H1 (cell line): ENCODE measurements around the gene COL16A1. TPM values are rescaled to one million over a fixed set of nuclear protein-coding genes. Genes with fewer than 3 reads are reported as not detected.
A peak's percentile ranks its signal among the peaks of the same experiment; 100 is the strongest.

ENCODE experiments used
- CTCF ChIA-PET: fragments of 300-600 bp; sonication (Branson Sonifier 250); formaldehyde crosslinking; loops from one replicate; lab custom pipeline; 2021; ENCODE audit not compliant: partially characterized antibody; lab: Charles Lee
- POLR2A ChIA-PET: fragments of 300-600 bp; sonication (Branson Sonifier 250); formaldehyde crosslinking; loops from one replicate; lab custom pipeline; 2021; ENCODE audit warnings: inconsistent platforms; ENCODE audit not compliant: partially characterized antibody; lab: Charles Lee
- DNase-seq, 2 experiments: peaks; one replicate each; pipeline versions ENCODE4 v3.0.0 to v3.0.0-alpha.2; 2010 to 2022; ENCODE audit warnings: low spot score in 2 of 2, low read depth in 1 of 2, mixed read lengths in 1 of 2
- FAIRE-seq: peaks from 2 replicates; lab custom pipeline; 2011; peaks lifted over from hg19 to GRCh38; lab: Jason Lieb, UNC
- H2AFZ ChIP-seq: 2 replicates; pipeline ENCODE4 v1.8.1; 2012; ENCODE audit warnings: low read length, inconsistent platforms
- H2AK5ac ChIP-seq: 2 replicates; pipeline ENCODE4 v1.6.1; 2013; ENCODE audit warnings: low read depth, low read length
- H2BK120ac ChIP-seq: replicated peaks from 2 replicates; pipeline ENCODE3; 2013; ENCODE audit warnings: low read depth, low read length, inconsistent platforms
- H2BK12ac ChIP-seq: 2 replicates; pipeline ENCODE4 v1.6.1; 2013; ENCODE audit warnings: low read depth, low read length
- H2BK15ac ChIP-seq: 2 replicates; pipeline ENCODE4 v1.6.1; 2013; ENCODE audit warnings: low read length
- H2BK20ac ChIP-seq: 2 replicates; pipeline ENCODE4 v1.6.1; 2013; ENCODE audit warnings: low read length
- H2BK5ac ChIP-seq: 2 replicates; pipeline ENCODE4 v1.6.1; 2013; ENCODE audit warnings: low read depth, low read length
- H3K14ac ChIP-seq: 2 replicates; pipeline ENCODE4 v1.6.1; 2013; ENCODE audit warnings: inconsistent platforms; ENCODE audit not compliant: insufficient read length
- H3K18ac ChIP-seq: 2 replicates; pipeline ENCODE4 v1.6.1; 2013; ENCODE audit warnings: low read length; ENCODE audit errors: extremely low read depth
- H3K23ac ChIP-seq: 2 replicates; pipeline ENCODE4 v1.6.1; 2013; ENCODE audit warnings: inconsistent platforms; ENCODE audit not compliant: insufficient read length
- H3K23me2 ChIP-seq: 2 replicates; pipeline ENCODE4 v1.6.1; 2013; ENCODE audit warnings: low read depth, low read length
- H3K27ac ChIP-seq: 2 replicates; pipeline ENCODE4 v1.6.1; 2011; ENCODE audit warnings: low read depth, low read length, inconsistent platforms
- H3K27me3 ChIP-seq, 4 experiments: replicated peaks in 1 of 4; 1 replicate in 1 of 4; 2 replicates in 3 of 4; pipeline versions ENCODE4 v1.6.1 to v1.8.1; 2011 to 2013; ENCODE audit warnings: low read length in 3 of 4, mild to moderate bottlenecking in 3 of 4, inconsistent platforms in 2 of 4, mixed read lengths in 2 of 4, moderate library complexity in 1 of 4; ENCODE audit not compliant: control insufficient read depth in 3 of 4, insufficient read depth in 3 of 4; ENCODE audit errors: extremely low read depth in 1 of 4
- H3K36me3 ChIP-seq, 4 experiments: 2 replicates each; pipeline versions ENCODE4 v1.6.1 to v1.8.1; 2011 to 2013; ENCODE audit warnings: mild to moderate bottlenecking in 4 of 4, low read length in 3 of 4, moderate library complexity in 2 of 4, control low read depth in 1 of 4, inconsistent platforms in 1 of 4; ENCODE audit not compliant: insufficient read depth in 4 of 4, control insufficient read depth in 2 of 4
- H3K4ac ChIP-seq: replicated peaks from 2 replicates; pipeline ENCODE3; 2013; ENCODE audit warnings: low read length, low read depth, mixed read lengths, inconsistent platforms; ENCODE audit not compliant: insufficient read length
- H3K4me1 ChIP-seq, 4 experiments: replicated peaks in 1 of 4; 1 replicate in 1 of 4; 2 replicates in 3 of 4; pipeline versions ENCODE4 v1.6.1 to v1.8.1; 2011 to 2013; ENCODE audit warnings: low read length in 3 of 4, inconsistent platforms in 2 of 4, mixed read lengths in 1 of 4; ENCODE audit not compliant: insufficient read depth in 4 of 4, control insufficient read depth in 3 of 4
- H3K4me2 ChIP-seq, 2 experiments: 2 replicates each; pipeline versions ENCODE4 v1.6.1 to v1.8.1; 2011 to 2013; ENCODE audit warnings: low read depth in 2 of 2, low read length in 2 of 2, control low read depth in 1 of 2, inconsistent platforms in 1 of 2, mild to moderate bottlenecking in 1 of 2; ENCODE audit not compliant: insufficient read depth in 1 of 2
- H3K4me3 ChIP-seq, 4 experiments: fragments of 200-600, 300-600 bp in 1 of 4; sonication (generic), shearing (Covaris generic), sonication (Bioruptor Twin) in 1 of 4; 2 replicates each; pipeline versions ENCODE4 v1.5.1 to v1.8.1; 2011 to 2016; ENCODE audit warnings: low read length in 4 of 4, low read depth in 3 of 4, control low read depth in 2 of 4, inconsistent platforms in 2 of 4, mild to moderate bottlenecking in 2 of 4, mixed read lengths in 1 of 4, moderate library complexity in 1 of 4; ENCODE audit not compliant: insufficient read depth in 2 of 4; ENCODE audit errors: extremely low read depth in 1 of 4
- H3K56ac ChIP-seq: replicated peaks from 2 replicates; pipeline ENCODE3; 2013; ENCODE audit warnings: low read depth, mild to moderate bottlenecking, mixed read lengths, low read length, inconsistent platforms; ENCODE audit not compliant: insufficient read length
- H3K79me1 ChIP-seq: 2 replicates; pipeline ENCODE4 v1.6.1; 2013; ENCODE audit warnings: low read depth, low read length, control low read depth
- H3K79me2 ChIP-seq, 2 experiments: 2 replicates each; pipeline versions ENCODE4 v1.6.1 to v1.8.1; 2012 to 2013; ENCODE audit warnings: low read length in 2 of 2, mild to moderate bottlenecking in 2 of 2, inconsistent platforms in 1 of 2; ENCODE audit not compliant: insufficient read depth in 2 of 2, control insufficient read depth in 1 of 2
- H3K9ac ChIP-seq, 4 experiments: replicated peaks in 1 of 4; 1 replicate in 1 of 4; 2 replicates in 3 of 4; pipeline versions ENCODE4 v1.6.1 to v1.8.1; 2011 to 2013; ENCODE audit warnings: low read depth in 3 of 4, low read length in 3 of 4, control low read depth in 2 of 4, mild to moderate bottlenecking in 2 of 4, moderate library complexity in 2 of 4, inconsistent platforms in 1 of 4; ENCODE audit errors: extremely low read depth in 1 of 4
- H3K9me3 ChIP-seq, 2 experiments: 2 replicates each; pipeline versions ENCODE4 v1.6.1 to v1.8.1; 2012 to 2013; ENCODE audit warnings: mild to moderate bottlenecking in 2 of 2, moderate library complexity in 2 of 2, control low read depth in 1 of 2, inconsistent platforms in 1 of 2, low read depth in 1 of 2, low read length in 1 of 2, mixed read lengths in 1 of 2; ENCODE audit not compliant: insufficient read depth in 2 of 2
- H4K20me1 ChIP-seq, 2 experiments: replicated peaks in 1 of 2; 2 replicates each; pipeline versions ENCODE3 to v1.8.1; 2011 to 2013; ENCODE audit warnings: inconsistent platforms in 2 of 2, low read length in 2 of 2, mild to moderate bottlenecking in 1 of 2; ENCODE audit not compliant: insufficient read depth in 2 of 2, control insufficient read depth in 1 of 2
- H4K5ac ChIP-seq: 2 replicates; pipeline ENCODE4 v1.6.1; 2013; ENCODE audit warnings: low read length, low read depth, mixed read lengths, inconsistent platforms; ENCODE audit not compliant: insufficient read length
- H4K8ac ChIP-seq: 2 replicates; pipeline ENCODE4 v1.8.0; 2013; ENCODE audit warnings: mild to moderate bottlenecking, moderate library complexity, low read length, inconsistent platforms; ENCODE audit not compliant: insufficient read depth; ENCODE audit errors: extremely low read depth
- H4K91ac ChIP-seq: replicated peaks from 2 replicates; pipeline ENCODE3; 2013; ENCODE audit warnings: low read length, mixed read lengths, inconsistent platforms; ENCODE audit not compliant: insufficient read length
- ASH2L ChIP-seq: fragments of 200-600, 300-600 bp; sonication (generic); IDR thresholded peaks from one replicate; pipeline ENCODE4 v1.7.1; 2017; ENCODE audit warnings: low read length
- BCL11A ChIP-seq, 2 experiments: IDR thresholded peaks; one replicate each; pipeline ENCODE4 v1.6.1; 2011; ENCODE audit warnings: low read depth in 2 of 2, low read length in 2 of 2, mild to moderate bottlenecking in 2 of 2
- CBX8 ChIP-seq: fragments of 300-800, 300-1000 bp; sonication (generic); IDR thresholded peaks from 2 replicates; pipeline ENCODE4 v1.7.1; 2016; ENCODE audit warnings: low read depth, low read length, borderline replicate concordance
- CHD1 ChIP-seq: IDR thresholded peaks from 2 replicates; pipeline ENCODE4 v1.6.1; 2012; ENCODE audit warnings: low read depth, low read length, improper control_type of control experiment
- E2F6 ChIP-seq: IDR thresholded peaks from 2 replicates; pipeline ENCODE4 v1.6.1; 2012; ENCODE audit warnings: inconsistent platforms
- EP300 ChIP-seq, 2 experiments: IDR thresholded peaks; 1 replicate in 1 of 2; 2 replicates in 1 of 2; pipeline ENCODE4 v1.6.1; 2011 to 2012; ENCODE audit warnings: low read depth in 2 of 2, low read length in 2 of 2, mild to moderate bottlenecking in 2 of 2, borderline replicate concordance in 1 of 2, inconsistent platforms in 1 of 2, moderate library complexity in 1 of 2
- GTF2F1 ChIP-seq: IDR thresholded peaks from 2 replicates; pipeline ENCODE4 v1.6.1; 2012; ENCODE audit warnings: low read depth, low read length, improper control_type of control experiment, borderline replicate concordance
- POLR2AphosphoS5 ChIP-seq: IDR thresholded peaks from 2 replicates; pipeline ENCODE4 v1.6.1; 2011; ENCODE audit warnings: low read depth, low read length
- POU5F1 ChIP-seq: IDR thresholded peaks from 2 replicates; pipeline ENCODE4 v1.6.1; 2011; ENCODE audit warnings: low read depth, mild to moderate bottlenecking, low read length, moderate library complexity
- SP2 ChIP-seq: IDR thresholded peaks from 2 replicates; pipeline ENCODE4 v1.6.1; 2012; ENCODE audit warnings: mild to moderate bottlenecking, low read length, inconsistent platforms
- SRF ChIP-seq: IDR thresholded peaks from 2 replicates; pipeline ENCODE4 v1.6.1; 2011; ENCODE audit warnings: mild to moderate bottlenecking, low read depth, low read length, moderate library complexity
- TBP ChIP-seq: IDR thresholded peaks from 2 replicates; pipeline ENCODE4 v1.6.1; 2011; ENCODE audit warnings: low read depth, low read length, improper control_type of control experiment
- TEAD4 ChIP-seq: IDR thresholded peaks from 2 replicates; pipeline ENCODE4 v1.6.1; 2012; ENCODE audit warnings: low read depth, low read length, inconsistent platforms, mixed read lengths
- WGBS, 2 experiments: shearing (Covaris generic) in 1 of 2; methylation state at CpG; one replicate each; pipeline versions ENCODE4 v1.1.6 to v1.1.7; 2013 to 2015; ENCODE audit warnings: low lambda C conversion rate in 2 of 2, mixed read lengths in 2 of 2, inconsistent platforms in 1 of 2, low coverage in 1 of 2, missing lambda C conversion rate in 1 of 2; ENCODE audit not compliant: insufficient replicate concordance in 2 of 2, insufficient coverage in 1 of 2, insufficient read length in 1 of 2; ENCODE audit errors: extremely low coverage in 1 of 2, missing lambda C conversion rate in 1 of 2; 5-methylcytosine and 5-hydroxymethylcytosine counted together
- polyA plus RNA-seq, 7 experiments: library from polyadenylated mRNA; depleted of rRNA in 3 of 7; stranded (reverse) in 5 of 7; unstranded in 2 of 7; fragments of >200 nt in 5 of 7; fragments of 200-250 nt in 2 of 7; gene quantifications; 1 replicate in 5 of 7; 2 replicates in 1 of 7; 4 replicates in 1 of 7; pipeline versions ENCODE4 v1.2.1 to v1.2.3, GENCODE V29; 2011 to 2013; ENCODE audit warnings: missing spikeins in 2 of 7, mixed read lengths in 2 of 7
- total RNA-seq: library from RNA; stranded (reverse); fragmentation: NEBNext Ultra II Directional; extraction: Animal tissue kit (Norgen Biotek cat#: 25700); gene quantifications from 2 replicates; pipeline ENCODE4 v1.2.1, GENCODE V29; 2021

COL16A1 gene
- total and polyA plus RNA-seq, 2 of the 8 experiments (the other 6 are each of a cell fraction or from before 2014, with no cell fraction given) = 2.0 to 10.5 TPM

DNA sequence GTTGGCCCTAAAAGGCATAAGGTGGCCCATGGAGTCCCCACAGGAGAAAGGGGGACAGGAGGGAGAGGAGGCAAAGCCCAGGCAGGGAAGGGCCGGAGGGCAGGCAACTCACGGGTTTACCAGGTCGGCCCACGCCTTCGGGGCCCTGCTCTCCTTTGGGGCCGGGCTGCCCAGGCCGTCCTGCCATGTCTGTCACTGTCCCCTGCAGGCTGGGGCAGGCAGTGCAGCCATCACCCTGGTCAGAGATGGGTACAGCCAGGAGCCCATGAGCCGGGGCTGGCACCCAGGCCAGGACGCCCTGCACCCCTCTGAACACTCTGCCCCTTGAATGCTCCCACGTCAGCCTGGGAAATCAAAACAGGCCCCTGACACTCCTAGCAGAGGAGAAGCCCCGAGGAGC, 19.8 kb downstream of the COL16A1 start:
- H3K4me2 ChIP-seq = no peak overlapping the region
- H2BK120ac ChIP-seq = no peak overlapping the region
- H3K27me3 ChIP-seq = no peaks in the 10 kb centered on the region
- no peak overlapping the region for H2BK15ac ChIP-seq
- FAIRE-seq (no peak), DNase-seq (peak in 1 of 2 experiments; percentile 82)
- peaks cover 0 to 1% (median 0%) of the 10 kb centered on the region in 4 experiments; a peak in 2 of 7 replicates for H3K4me1 ChIP-seq
- H2AFZ ChIP-seq = no peak overlapping the region
- H3K23ac ChIP-seq = no peak overlapping the region
- H3K14ac ChIP-seq = no peak overlapping the region
- 83% methylated on average over 11 of the region's 11 CpGs; no CpG with 5 or more reads in 1 of the 2 experiments for WGBS, 2 experiments
- no peak overlapping the region for H3K4ac ChIP-seq
- H4K8ac ChIP-seq = peak overlapping the region; percentile 78; the same call in 1 of the 2 replicates
- no peaks in the 10 kb centered on the region for H3K79me2 ChIP-seq
- H3K36me3 ChIP-seq = no peaks in the 10 kb centered on the region
- no peak overlapping the region for H4K5ac ChIP-seq
- H3K9ac ChIP-seq = no peak overlapping the region
- H2BK12ac ChIP-seq = no peak overlapping the region
- no peak overlapping the region for H3K4me3 ChIP-seq
- H2AK5ac ChIP-seq = no peak overlapping the region
- POLR2A ChIA-PET = interaction anchor here (0.7 to 1.1 kb wide), 3 partner anchors 14 to 105 kb away, joined by 3 read pairs; no protein-coding TSS in a partner anchor
- CTCF ChIA-PET = interaction anchor here (0.6 to 24.1 kb wide), 15 partner anchors 9 to 307 kb away, joined by 3 to 370 read pairs (median 5); partner anchors contain the start of gene COL16A1
- peaks cover 0 to 1% of the 10 kb centered on the region in 2 experiments for H4K20me1 ChIP-seq
- no peak overlapping the region for H3K56ac ChIP-seq
- H2BK5ac ChIP-seq = no peak overlapping the region
- no peak overlapping the region for H2BK20ac ChIP-seq
- H3K23me2 ChIP-seq = no peaks in the 10 kb centered on the region
- no peaks in the 10 kb centered on the region for H3K9me3 ChIP-seq
- no peaks in the 10 kb centered on the region for H3K79me1 ChIP-seq
- H3K27ac ChIP-seq = no peak overlapping the region
- no peak overlapping the region for H4K91ac ChIP-seq
- H3K18ac ChIP-seq = no peak overlapping the region; the same call in 1 of the 2 replicates
- TF ChIP-seq BCL11A (IDR thresholded peaks at IDR 0.05; ENCODE audit: low read depth in 2 of 2, low read length in 2 of 2) (no peak), POU5F1 (no peak), POLR2AphosphoS5 (no peak), SRF (no peak), SP2 (no peak), CHD1 (no peak), TBP (no peak), GTF2F1 (no peak), ASH2L (no peak), CBX8 (no peak), TEAD4 (no peak), EP300 (IDR thresholded peaks at IDR 0.05; ENCODE audit: borderline replicate concordance in 1 of 2, low read depth in 2 of 2, low read length in 2 of 2) (no peak), E2F6 (no peak)
